GM21381 (cell line): Measurements from ENCODE around the gene GSAP.
"Not testable (repeated sequence)": the region's sequence is repeated elsewhere in the genome, so short reads cannot be mapped to it uniquely, and the experiment has no call there.

Experiments used
- ATAC-seq: cut with Tn5 transposase; IDR thresholded peaks from one replicate; pipeline ENCODE4 v1.9.1; 2021; ENCODE audit warnings: mild to moderate bottlenecking, moderate library complexity; ENCODE audit not compliant: unreplicated experiment

The GSAP gene

DNA sequence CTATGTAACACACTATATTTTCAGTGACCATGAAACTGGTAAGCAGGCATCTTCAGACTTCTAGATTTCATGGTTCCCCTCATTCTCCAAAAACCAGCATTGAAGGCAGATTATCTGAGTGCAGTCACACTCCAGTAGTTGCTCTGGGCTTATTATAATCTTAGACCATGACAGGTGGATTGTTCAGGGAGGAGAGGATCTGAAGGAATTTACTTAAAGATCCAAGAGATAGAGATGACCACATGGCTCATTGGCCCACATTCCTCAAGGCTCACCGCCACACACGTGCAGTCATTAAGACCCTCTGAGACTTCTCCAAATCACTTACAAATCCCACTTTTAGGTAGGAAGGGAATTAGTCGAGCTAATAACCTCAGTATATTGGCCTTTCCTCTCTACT is 55.2 kb downstream of the GSAP start:
- no peak for ATAC-seq

- ATAC-seq, result no peak
These were observed 56.0 kb downstream of the GSAP start for GRCh38 chr7:77360104-77360503.

- no peak for ATAC-seq
These were observed 56.5 kb downstream of the GSAP start for GRCh38 chr7:77359599-77359998.

- no peak for ATAC-seq
These were observed 61.2 kb downstream of the GSAP start for GRCh38 chr7:77354914-77355313.

GRCh38 chr7:77354484-77354883 is 61.7 kb downstream of the GSAP start:
- no peak for ATAC-seq

DNA sequence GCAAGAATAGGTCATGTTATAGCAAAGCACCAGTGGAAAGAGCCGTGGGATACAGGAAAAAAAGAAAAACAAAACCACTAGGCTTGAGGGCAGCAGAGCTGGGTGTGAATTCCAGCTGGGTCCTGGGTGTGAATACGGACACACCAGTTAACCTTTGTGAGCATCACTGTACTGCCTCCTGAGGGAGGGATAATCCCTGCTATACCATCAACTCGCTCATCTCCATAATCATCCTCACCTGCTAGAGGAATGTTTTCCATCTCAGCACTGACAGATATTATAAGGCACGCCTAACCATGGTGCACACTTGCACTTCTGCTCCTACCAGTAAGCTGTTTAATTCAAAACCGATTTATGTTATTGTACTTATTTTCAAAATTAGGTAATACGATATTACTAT is 62.2 kb downstream of the GSAP start:
- ATAC-seq, result no peak

DNA sequence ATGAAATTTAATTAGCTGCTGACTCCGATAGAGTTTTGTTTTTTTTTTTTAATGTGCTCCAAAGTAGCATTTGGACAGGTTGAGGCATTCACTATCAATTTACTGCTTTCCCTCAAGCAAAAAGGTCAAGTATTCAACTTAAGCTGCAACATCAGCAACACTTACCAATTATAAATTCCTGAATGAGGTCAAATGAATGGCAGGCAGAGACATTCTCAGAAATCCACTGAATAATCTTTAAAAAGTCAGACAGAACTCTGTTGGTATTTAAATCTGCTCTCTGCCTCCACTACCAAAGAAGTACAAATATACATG is 62.8 kb downstream of the GSAP start:
- ATAC-seq, result no peak

DNA sequence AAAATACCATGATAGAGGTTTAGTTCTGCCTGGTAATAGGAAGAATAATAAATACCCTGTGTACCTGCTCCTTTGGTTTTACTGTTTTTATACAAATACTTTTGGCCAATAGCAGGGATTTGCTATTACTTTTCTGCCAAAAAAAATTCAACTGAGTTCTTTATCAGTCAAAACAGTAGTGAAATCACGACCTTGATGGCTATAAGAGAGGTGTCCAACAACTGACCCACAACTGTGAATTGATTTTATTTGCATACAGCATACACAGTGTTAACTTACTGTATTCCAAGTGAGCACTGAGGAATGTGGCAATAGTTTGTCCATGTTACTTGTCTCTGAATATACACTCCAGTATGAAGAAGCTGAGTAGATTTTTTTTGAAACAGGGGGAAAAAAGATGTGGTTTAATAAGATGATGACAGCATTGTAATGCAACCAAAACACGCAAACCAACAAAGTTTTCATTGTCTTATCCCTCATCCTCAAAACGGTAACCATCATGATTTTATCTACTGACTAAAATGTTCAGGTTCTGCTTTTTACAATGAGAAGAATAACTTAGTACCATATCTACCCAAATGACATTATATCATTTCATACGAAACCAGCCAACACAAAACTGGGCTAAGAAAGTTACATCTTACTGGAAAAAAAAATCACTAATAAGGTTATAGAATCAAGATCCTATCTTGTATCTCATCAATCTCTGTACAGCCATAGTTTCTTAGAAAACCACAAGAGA is 63.3 kb downstream of the GSAP start:
- no peak for ATAC-seq

DNA sequence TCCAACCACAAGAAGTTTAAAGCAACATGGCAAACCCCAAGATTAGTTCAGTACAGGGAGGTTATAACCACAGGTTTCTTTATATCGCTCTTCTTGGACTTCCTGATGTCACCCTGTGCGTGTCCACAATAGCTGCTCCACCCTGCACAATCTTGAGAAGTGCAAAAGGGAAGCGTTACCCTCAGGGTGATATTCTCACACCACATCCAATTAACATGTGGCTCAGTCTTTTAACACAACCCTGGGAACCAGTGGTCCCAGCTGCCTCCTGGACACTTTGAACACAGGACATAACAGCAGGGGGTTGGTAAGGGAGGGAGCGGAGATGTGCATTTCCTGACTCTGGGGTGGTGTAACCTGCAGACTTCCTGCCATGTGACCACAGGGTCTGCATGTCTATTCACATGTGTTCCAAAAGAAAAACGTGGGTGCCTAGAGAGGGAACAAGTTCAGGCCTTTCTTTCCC is 64.6 kb downstream of the GSAP start:
- ATAC-seq, result peak; percentile 91

- ATAC-seq, result no peak
These were observed 67.0 kb downstream of the GSAP start for GRCh38 chr7:77349141-77349540.

GRCh38 chr7:77348371-77348813 is 67.8 kb downstream of the GSAP start:
- ATAC-seq, result no peak

DNA sequence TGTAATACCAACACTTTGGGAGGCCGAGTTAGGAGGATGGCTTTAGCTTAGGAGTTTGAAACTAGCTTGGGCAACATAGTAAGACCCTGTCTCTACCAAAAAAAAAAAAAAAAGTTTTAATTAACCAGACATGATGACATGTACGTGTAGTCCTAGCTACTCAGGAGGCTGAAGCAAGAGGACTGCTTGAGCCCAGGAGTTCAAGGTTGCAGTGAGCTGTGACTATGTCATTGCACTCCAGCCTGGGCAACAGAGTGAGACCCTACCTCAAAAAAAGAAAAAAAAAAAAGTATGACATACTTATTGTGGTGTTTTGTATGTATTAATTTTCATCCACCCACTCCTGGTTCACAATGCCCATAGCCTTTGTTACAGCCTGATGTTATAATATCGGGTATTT is 69.7 kb downstream of the GSAP start:
- no peak for ATAC-seq

- ATAC-seq, result not testable (repeated sequence)
These were observed 70.7 kb downstream of the GSAP start for GRCh38 chr7:77345426-77345825.

DNA sequence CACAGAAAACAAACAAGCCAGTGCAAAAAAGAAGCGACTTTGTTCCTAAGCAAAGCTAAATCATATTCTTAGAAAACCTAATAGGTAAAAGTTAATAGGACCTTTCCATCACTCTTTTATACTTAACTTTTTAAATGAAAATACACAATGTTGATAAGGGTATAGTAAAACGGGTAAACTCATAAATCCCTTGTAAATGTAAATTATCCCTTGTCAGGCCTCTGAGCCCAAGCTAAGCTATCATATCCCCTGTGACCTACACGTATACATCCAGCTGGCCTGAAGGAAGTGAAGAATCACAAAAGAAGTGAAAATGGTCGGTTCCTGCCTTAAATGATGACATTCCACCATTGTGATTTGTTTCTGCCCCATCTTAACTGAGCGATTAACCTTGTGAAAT is 76.4 kb downstream of the GSAP start:
- ATAC-seq, result no peak

DNA sequence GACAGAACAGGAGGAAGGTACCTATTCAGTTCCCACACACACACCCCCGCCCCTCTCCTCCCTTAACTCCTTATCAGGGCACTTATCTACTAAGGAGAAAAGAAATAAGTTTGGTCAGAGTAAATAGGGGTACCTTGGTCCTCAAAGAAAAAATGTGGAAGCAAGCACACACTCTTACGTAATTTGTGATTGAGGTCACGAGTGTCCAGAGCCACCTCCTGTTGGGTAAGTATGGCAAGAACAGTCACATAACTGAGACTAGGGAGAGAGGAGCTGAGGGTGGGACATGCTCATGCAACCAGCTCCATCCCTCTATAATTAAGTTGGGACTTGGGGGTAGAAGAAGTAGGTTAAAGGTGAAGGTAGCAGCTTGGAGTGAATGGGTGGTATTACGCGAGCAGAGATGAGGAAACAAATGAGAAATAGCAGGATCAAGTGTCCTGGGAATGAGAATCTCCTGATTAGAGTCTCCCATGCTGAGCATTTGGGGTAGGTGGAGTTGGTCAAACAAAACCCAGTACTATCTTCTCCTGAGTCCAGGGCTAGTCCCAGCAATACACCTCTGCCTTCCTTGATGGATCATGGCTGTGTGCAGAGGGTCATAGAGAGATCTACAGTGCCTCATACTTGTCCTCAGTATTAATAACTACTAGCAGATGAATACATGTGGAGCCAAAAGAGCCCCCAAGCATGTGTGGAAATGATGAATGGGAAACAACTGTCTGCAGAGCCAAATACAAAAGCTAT is 77.1 kb downstream of the GSAP start:
- no peak for ATAC-seq

DNA sequence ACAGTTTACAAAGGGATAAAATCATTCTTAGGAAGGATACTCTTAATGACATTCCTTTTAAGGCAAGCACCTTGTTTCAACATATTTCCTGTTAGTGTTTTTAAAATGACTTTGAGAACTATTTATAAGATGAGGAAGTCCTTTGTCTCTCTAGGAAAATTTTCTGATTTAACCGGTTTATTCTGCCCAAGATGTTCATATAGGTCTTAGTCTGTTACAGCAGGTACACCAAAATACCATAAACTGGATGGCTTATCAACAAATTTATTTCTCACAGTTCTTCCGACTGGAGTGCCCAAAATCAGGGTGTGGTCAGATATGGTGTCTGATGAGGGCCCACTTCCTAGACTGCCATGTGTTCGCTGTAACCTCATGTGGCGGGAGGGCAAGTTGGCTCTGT is 77.9 kb downstream of the GSAP start:
- ATAC-seq, result no peak

DNA sequence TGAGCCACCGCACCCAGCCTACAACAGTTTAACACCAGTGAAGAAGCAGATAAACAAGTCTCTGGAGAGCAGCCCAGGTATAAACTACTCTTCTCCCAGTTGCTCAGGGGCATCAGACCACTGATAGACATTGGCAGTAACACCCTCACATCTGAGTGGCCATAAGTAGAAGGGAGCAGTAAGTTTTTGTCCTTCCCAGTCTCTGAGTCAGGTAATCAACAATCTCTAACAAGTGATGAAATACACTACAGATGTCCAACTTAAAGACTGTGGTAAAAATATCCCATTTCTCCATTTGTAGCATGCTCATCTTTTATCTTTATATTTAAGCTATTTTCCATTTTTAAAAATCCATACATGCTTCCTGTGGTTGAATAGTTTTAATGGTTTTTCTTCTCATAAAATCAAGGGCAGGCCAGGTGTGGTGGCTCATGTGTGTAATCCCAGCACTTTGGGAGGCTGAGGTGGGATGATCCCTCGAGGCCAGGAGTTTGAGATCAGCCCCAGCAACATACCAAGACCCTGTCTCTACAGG is 78.6 kb downstream of the GSAP start:
- no peak for ATAC-seq

DNA sequence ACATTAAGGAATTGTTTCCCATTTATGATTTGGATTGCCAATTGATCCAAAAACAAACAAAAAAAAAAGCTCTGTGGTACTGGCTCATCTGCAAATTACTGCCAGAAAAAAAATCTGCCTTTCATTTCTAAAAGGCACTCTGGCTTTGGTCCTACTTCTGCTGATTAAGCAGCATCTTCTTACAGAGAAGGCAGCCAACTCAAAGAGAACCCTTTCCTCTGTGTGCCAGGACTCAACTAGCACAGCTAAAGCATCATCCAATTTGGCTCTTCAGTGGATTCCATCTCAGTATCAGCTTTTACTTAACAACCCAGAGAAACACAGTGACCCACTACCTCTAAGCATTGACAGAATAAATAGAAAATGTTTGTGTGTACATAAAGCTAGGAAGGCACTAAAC is 80.6 kb downstream of the GSAP start:
- ATAC-seq, result no peak

DNA sequence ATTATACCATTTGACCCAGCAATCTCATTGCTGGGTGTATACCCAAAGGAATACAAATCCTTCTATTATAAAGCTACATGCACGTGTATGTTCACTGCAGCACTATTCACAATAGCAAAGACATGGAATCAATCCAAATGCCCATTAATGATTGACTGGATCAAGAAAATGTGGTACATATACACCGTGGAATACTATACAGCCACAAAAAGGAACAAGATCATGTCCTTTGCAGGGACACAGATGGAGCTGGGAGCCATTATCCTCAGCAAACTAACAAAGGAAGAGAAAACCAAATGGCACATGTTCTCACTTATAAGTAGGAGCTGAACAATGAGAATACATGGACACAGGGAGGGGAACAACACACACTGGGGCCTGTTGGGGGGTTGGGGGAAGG is 82.1 kb downstream of the GSAP start:
- not testable (repeated sequence) for ATAC-seq

- peak; percentile 84 for ATAC-seq
These were observed 84.0 kb downstream of the GSAP start for GRCh38 chr7:77331938-77332695.

GRCh38 chr7:77330169-77330882 is 85.8 kb downstream of the GSAP start:
- peak; percentile 56 for ATAC-seq
